Measurements from ENCODE around the gene DNALI1. TPM values are rescaled to one million over a fixed set of nuclear protein-coding genes. Genes with fewer than 3 reads are reported as not detected.
"Not testable (repeated sequence)": the region's sequence is repeated elsewhere in the genome, so short reads cannot be mapped to it uniquely, and the experiment has no call there.

Gene DNALI1
- total RNA-seq, 1 donor from 2014 or later = 2.0 TPM

DNA sequence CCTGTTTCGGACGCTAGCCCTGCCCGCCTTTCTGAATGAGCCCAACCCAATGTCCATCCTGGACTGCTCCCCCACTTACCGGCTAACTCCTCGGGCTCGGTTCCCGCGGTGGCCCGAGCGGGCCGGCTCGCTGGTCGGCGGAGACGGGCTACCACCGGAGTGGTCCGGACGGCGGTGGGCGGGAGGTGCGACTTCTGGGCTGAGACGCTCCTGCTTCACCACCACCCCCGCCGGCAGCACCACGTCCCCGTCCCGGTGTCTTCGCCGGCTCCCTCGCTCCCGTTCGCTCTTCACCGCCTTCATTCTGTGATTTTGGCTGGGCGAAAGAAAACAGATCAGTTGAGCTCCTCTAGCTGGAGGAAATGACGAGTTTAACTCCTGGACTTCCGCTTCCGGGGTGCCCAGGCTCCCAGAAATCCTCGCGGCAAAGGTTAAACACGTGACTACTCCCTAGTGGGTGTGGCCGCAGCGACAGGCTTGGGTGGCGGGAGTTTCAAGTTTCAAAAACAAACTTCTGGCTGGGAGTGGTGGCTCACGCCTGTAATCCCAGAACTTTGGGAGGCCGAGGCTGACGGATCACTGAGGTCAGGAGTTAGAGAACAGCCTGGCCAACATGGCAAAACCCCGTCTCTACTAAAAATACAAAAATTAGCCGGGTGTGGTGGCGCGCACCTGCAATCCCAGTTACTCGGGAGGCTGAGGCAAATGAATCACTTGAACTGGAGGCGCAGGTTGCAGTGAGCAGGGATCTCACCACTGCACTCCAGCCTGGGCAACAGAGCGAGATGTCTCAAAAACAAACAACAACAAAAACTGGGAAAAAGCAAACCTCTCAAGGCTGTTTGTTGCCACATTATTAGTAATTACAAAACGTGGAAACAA is 2.6 kb upstream of the DNALI1 start, which contains the start of gene SNIP1:
Gene SNIP1 (minus strand): TSS at position 367 of the 882 bp plus-strand sequence. CDS start 64 bp downstream, at position 303.
- DNase-seq (ENCODE audit: low read depth, low spot score) = peak; percentile 71

DNA sequence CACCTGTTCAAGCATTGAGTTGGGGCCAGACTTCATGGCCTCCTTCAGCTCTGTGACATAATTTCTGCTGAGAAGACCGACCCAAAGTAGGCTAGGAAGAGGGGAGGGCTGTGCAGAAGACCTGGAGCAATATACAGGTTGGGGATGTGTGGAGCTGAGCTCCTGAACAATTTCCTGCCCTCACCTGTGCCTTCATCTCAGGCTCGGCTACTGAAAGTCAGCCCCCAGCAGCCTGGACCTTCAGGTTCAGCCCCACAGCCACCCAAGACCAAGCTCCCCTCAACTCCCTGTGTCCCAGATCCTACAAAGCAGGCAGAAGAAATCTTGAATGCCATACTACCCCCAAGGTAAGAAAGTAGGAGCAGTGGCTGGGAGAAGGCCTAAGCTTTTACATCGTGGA is 662 bp downstream of the DNALI1 start:
- DNase-seq (ENCODE audit: low read depth, low spot score) = no peak

DNA sequence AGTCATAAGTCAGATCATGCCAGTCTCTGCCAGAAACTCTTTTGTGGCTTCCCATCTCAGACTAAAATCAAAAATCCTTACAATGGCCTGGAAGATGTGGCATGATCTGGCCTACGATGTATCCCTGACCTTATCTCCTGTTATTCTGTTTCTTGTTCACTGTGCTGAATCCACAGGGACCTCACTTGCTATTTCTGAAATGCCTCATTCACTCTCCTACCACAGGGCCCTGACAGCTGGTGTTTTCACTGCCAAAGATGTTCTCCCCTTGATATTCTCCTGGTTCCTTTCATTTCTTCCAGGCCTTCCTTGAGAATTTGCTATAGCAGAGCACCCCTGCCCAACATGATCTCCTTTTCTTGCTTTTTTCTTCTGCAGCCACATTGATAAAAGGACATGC is 1.7 kb downstream of the DNALI1 start:
- no peak for DNase-seq (ENCODE audit: low read depth, low spot score)

DNA sequence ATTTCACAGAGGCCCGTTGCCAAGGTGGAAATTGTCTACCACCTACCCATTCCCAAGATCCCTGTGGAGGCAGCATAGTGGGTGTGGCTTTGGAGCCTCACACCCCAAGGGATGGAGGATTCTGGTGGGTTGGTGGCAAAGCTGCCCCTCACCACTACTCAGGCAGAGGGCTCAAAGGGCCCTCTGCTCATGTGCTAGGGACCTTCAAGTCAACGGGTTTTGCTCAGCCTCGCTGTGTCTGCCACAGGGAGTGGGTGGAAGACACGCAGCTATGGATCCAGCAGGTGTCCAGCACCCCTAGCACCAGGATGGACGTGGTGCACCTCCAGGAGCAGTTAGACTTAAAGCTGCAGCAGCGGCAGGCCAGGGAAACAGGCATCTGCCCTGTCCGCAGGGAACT is 2.3 kb downstream of the DNALI1 start:
- DNase-seq (ENCODE audit: low read depth, low spot score) = no peak

DNA sequence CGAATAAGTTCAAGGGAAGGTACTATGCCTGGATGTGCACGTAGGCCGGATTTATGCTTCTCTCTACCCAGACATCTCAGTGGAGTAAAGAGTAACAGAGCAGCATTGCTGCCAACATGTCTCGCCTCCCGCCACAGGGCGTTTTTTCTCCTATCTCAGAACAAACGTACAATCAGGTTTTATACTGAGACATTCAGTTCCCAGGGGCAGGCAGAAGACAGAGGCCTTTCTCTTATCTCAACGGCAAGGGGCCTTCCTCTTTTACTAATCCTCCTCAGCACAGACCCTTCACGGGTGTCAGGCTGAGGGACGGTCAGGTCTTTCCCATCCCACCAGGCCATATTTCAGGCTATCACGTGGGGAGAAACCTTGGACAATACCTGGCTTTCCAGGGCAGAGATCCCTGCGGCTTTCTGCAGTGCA is 3.2 kb downstream of the DNALI1 start:
- DNase-seq (ENCODE audit: low read depth, low spot score) = not testable (repeated sequence)

DNA sequence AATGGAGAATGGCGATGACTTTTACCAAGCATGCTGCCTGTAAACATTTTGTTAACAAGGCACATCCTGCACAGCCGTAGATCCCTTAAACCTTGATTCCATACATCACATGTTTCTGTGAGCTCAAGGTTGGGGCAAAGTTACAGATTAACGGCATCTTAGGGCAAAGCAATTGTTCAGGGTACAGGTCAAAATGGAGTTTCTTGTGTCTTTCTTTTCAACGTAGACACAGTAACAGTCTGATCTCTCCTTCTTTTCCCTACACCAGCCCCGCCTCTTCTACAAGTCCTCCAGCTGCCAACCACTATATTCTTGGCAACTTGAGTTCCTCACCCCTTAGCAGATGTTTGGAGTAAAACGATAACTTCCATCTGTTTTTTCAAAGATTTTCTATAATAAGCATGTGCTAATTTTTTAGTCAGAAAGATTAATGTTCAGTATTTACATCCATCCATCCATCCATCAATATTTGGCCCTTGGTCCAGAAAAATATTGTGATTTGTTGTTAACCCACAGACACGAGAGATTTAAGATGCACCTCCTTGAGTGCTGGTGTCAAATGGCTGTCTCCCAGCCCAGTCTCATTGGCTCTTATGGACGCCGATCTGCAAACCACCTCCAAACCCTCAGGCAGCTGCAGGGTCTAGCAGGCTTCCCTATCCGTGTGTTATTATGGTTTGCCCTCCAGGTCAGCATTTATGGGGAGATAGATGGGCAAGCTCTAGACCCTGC is 3.8 kb downstream of the DNALI1 start:
- DNase-seq (ENCODE audit: low read depth, low spot score) = no peak

DNA sequence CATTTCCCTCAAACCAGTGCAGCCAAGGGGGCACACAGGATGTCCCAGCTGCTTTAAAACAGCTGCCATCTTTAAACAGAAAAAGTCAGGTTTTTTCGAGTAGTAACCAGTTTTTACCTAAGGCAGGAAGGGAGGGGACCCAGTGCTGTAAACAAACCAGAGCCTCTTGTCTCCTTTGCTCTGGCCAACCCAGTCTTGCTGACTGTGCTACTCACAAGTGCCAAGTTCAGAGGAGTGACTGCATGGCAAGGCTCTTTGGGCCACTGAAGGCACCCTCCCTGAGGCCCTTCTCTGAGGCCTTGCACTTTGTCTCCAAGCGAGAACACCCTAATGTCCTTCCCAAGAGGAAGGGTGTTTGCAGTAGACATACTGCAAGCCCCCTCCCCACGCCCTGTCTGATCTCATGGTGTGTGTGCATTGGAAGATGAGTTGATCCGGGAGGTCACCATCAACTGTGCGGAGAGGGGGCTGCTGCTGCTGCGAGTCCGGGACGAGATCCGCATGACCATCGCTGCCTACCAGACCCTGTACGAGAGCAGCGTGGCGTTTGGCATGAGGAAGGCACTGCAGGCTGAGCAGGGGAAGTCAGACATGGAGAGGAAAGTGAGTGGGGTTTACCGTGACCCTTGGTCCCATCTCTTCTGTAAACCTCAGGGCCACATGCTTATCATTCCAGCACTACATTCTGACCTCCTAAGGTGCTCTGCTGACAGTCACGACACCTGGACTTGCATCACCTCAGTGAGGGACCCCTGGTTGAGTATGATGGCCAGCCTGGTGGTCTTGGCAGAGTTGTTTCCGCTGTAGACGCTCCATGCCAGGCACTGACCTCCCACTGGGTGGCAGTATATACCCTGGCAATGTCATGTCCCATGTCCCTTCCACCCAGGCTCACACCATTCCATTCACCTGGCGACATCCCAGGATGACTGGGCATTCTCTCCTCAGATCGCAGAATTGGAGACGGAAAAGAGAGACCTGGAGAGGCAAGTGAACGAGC is 4.7 kb downstream of the DNALI1 start:
- DNase-seq (ENCODE audit: low read depth, low spot score) = no peak

DNA sequence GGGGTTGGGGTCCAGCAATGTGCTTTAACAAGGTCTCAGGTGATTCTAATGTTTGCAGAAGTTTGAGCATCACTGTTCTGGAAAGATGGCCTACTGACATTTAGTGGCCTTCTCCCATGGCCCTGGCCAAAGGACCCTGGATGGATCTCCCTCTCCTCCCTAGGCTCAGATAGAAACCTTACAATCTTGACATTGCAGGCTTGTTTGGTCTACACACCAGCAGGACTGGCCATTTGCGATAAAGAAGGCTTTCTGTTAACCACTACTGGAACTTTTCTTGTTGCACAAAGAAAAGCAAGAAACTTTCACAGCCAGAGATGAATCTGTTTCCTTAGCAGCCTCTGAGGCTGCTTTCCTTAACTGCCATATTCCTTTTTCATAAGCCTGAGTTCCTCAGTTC is 6.2 kb downstream of the DNALI1 start:
- DNase-seq (ENCODE audit: low read depth, low spot score) = no peak

DNA sequence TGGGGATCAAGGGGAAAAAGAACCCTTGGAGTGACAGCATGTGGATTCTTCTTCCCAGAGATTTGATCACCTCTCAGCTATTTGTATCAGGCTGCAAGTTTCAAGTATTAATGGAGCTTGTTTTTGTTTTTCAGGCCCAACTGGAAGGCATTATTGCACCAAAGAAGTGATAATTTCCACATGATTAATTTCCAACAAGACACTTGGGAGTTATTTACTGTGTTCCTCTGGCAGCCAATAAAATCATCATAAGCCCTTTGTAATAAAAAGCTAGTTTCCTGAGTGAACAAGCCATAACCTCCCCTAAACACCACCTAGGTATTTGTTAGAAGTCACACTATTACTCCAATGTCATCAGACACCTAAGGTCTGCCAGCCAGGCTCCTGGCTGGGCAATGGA is 8.2 kb downstream of the DNALI1 start:
- DNase-seq (ENCODE audit: low read depth, low spot score) = no peak

DNA sequence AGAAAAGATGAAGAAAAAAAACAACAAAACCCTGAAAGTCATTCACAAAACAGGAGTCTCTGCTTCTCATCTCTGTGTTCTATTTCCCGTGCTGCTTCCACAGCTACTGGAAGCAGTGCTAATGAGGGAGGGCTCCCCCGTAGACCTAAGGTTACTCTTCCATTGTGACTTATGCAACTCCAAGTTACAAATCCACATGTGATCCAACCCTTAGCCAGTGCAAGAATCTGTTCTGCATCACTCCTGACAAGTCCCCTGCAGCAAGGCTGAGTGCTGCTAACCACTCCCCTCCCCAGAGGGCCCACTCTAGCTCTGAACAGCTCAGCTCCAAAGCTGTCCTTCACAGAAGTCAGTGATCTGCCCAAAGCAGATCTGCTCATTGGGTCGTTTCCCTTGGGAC is 10.3 kb downstream of the DNALI1 start:
- DNase-seq (ENCODE audit: low read depth, low spot score) = no peak

DNA sequence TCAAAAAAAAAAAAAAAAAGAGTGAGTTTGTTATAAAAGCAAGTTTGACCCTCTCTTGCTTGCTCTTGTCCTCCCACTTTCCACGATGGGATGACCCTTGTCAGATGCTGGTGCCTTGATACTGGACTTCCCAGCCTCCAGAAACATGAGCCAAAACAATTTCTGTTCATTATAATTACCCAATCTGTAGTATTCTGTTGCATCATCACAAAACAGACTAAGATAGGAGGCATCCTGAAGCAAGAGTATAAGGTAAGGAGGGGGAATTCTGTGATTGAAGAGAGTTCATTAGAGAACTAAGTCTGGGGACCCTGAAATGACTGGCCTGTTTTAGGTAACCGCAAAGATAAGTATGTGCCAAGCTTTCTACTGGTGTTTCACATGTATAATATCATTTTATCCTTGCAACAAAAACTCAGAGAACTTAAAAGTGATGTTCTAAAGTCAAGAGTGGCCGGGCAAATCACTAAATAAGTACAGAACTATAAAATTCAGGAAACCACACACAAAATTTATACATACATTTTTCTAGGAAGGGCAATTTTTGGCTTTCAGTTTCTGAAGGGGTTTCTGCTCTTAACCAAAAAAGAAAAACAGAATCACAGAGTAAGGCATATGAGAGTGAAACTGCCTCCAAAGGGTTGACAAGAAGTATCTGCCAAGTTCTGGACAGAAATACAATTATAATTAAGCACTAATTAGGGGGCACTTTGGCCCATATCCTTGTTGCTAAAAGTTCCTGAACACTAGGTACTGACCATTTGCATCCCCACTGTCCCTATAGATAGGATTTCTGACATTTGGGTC is 14.0 kb downstream of the DNALI1 start:
- no peak for DNase-seq (ENCODE audit: low read depth, low spot score)

DNA sequence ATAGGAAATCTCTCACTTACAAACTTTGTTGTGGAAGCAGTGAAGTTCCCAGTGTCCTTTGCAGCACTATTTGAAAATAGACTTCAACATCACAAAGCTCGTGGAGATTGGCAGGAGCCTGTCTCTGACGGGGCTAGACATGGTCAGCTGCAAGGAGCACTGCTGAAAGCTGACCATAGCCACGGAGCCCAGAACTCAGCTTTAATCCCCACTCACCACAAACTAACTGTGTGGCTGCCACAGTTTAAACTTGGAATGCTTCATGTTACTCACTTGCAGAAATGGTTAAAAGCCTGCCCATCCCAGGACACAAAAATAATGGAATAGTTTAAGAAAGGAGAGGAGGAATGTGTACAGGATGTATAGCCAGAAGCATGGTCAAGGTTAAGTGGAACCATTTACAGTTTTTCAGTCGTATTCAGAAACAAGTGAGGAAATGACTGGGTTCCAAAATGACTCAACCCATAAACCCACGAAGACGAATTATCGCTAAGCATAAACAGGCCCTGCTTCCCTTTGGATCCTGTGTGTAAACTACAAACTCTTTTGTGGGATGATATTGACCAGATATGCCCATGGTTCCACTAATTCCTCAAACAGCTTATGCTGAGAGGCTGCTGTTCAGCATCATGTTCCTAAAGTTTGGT is 18.2 kb downstream of the DNALI1 start:
- DNase-seq (ENCODE audit: low read depth, low spot score) = no peak

DNA sequence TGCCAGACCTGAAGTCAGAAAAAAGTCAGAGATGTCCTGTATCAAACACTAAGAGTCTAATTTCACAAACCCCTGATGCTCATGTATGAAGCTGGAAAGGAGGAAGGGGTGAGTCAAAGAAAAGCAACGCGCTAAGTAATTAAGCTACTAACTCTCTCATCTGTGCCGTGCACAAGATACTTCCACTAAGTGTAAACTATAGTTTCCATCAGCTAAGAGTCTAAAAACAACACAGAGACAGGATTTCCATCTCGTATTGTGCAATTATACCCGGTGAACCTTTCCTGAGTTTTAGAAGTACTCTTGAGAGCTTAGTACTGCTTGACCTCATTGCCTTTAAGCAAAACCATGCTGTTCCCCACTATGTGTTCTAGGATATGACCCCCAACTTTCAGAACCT is 19.0 kb downstream of the DNALI1 start:
- no peak for DNase-seq (ENCODE audit: low read depth, low spot score)

DNA sequence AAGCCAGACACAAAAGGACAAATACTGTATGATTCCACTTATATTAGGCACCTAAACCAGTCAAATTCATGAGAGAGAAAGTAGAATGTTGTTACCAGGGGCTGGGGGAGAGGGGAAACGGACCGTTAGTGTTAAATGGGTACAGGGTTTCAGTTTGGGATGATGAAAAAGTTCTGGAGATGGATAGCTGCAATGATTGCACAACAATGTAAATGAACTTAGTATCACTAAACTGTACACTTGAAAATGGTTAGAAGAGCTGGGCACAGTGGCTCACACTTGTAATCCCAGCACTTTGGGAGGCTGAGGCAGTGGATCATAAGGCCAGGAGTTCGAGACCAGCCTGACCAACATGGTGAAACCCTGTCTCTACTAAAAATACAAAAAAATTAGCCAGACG is 27.8 kb downstream of the DNALI1 start:
- DNase-seq (ENCODE audit: low read depth, low spot score) = not testable (repeated sequence)

DNA sequence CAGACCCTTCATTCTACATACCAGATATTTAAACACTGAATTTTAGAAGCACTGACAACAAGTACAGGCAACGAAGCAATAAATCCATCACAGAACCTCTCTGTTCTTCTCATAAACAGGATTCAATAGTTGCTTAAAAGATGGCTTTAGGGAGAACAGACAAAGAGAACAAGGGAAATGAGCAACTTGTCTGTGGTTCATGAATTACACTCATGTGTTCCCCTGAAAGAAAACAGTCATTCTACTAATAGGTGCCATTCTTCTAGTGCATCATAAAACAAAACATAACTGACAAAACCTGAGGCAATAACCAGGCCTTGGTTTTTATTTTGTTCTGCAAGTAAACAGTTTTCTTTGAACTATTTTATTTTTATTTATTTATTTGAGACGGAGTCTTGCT is 32.2 kb downstream of the DNALI1 start:
- DNase-seq (ENCODE audit: low read depth, low spot score) = no peak

DNA sequence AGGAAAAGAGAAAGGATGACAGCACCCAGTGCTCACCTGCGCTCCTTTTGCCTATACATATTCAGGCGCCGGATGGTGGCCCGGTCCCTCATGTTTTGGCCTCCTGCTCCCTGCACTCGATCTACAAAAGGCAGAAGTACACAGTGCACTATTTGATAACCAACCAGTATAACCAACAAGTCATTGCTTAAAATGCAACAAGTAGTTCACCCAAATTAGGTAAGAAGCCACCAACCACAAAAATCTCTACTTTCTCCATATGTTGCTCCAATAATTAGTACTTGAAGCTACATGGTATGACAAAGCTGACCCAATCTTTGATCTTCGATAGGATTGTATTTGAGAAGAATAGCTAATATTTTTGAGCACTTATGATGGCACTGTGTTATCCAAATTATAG is 37.0 kb downstream of the DNALI1 start:
- DNase-seq (ENCODE audit: low read depth, low spot score) = no peak

DNA sequence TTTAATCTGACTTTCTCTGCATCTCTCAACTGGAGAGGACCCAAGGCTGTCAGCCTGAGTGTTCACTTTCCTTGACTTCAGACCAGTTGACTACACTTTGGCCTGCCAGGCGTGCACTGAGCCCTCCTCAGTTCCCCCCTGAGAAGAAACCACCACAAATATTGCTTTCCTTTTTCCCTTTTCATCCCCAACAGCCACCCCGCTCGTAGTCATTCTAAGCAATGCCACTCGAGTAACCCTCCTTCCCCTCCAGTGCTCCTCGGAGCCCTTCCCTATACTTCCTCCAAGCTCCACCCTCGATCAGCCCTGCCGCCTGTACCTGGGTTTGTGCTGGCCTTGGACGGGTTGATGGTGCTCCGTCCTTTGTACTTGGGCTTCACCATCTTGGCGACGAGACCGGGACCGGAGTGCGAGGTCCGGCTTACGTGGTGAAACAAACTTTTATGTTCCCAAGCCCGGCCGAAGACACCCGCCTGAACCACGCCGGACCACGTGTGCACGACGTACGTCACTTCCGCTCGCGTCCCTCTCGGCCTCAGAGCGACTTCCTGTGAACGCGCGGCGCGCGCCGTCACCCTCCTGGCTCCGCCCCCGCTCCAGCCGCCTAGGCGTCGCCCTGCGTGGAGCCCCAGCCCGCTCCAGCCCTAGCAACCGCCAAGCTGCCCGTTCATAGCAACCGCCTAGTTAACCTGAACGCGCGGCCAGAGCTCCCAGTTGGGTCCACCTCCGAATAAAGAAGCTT is 38.9 kb downstream of the DNALI1 start, which contains the start of gene GNL2:
Gene GNL2 (minus strand): TSS at position 498 of the 742 bp plus-strand sequence. CDS start 115 bp downstream, at position 383.
- peak; percentile 88 for DNase-seq (ENCODE audit: low read depth, low spot score)

DNA sequence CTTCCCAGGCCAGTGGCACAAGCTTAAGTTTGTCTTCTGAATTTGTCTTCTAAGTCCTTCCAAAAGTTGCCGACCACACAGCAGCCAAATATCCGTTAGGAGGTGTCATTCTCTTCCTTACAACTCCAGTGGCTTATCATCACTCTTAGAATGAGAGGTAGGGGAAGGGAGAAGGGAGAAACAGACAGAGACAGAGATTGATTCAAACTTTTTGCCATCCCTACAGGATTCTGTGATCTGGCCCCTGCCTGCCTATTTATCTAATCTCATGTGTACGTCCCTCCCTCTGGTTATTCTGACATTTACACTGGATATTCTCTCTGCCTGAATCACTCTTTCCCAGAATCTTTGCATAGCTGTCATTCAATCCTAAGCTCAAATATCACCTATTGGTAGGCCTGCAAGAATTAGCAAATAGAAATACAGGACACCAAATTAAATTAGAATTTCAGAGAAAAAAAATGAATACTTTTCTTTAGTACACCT is 39.5 kb downstream of the DNALI1 start:
- no peak for DNase-seq (ENCODE audit: low read depth, low spot score)

DNA sequence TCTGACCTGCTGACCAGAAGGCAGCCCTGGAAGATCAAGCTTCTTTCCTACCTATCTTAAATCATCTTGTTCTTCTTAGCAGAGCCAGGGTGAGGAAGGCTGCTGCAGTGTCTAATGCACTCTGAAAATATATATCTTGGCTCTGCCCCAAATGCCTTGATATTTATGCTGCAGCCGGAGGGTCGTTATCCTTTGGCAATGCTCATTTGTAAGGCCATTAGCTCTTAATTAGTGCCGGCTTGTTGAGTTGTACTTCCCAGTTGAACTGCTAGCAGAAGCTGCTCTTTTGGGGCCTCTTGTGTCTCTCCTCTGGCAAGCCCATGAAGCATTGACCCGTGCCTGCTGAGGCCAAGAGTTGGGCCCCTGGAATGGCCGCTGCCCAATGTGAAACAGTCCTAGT is 43.2 kb downstream of the DNALI1 start:
- no peak for DNase-seq (ENCODE audit: low read depth, low spot score)

Measured in pulmonary artery endothelial cell (primary cell).